Measurements from ENCODE around the gene NXT1. TPM values are rescaled to one million over a fixed set of nuclear protein-coding genes. Genes with fewer than 3 reads are reported as not detected.
A peak's percentile ranks its signal among the peaks of the same experiment; 100 is the strongest.

NXT1 gene
- total and polyA plus RNA-seq, 9 donors: 12.5 to 19.4 (median 14.0) TPM

DNA sequence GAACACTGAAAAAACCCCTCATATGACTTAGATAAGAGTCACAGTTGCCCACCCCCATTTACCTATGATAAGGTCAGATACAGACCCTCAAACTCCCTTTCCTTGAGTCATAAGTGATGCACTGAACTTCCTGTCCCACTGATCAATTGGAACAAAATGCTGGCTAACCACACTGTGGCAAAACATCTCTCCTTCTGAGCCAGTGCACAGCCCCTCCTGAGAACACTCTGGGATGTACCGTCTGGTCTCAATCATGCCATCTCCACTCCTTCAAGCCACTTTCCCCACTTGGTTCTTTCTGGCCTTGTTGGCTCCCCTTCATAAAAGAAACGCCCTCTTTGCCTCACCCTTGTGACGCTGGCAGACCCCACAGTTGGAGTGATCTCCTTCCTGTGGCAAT, 42.6 kb upstream of the NXT1 start:
- no peak overlapping the region for H3K27ac ChIP-seq (ENCODE audit: low read length)
- H3K36me3 ChIP-seq (ENCODE audit: control insufficient read depth, insufficient read depth, low read length): no peaks in the 10 kb centered on the region
- H3K4me1 ChIP-seq (ENCODE audit: control insufficient read depth, insufficient read depth, low read length): no peaks in the 10 kb centered on the region
- H3K9me3 ChIP-seq (replicated peaks; ENCODE audit: control insufficient read depth, low read depth, low read length): no peaks in the 10 kb centered on the region
- no peak for DNase-seq
- no peak overlapping the region for H3K4me3 ChIP-seq (ENCODE audit: low read length)
- H3K27me3 ChIP-seq (ENCODE audit: control insufficient read depth, insufficient read depth, low read length): no peaks in the 10 kb centered on the region
- WGBS (ENCODE audit: insufficient coverage): 76% methylated on average over 3 of the region's 3 CpGs

GRCh38 chr20:23308908-23309307, 41.7 kb upstream of the NXT1 start:
- H3K4me1 ChIP-seq (ENCODE audit: control insufficient read depth, insufficient read depth, low read length): no peaks in the 10 kb centered on the region
- WGBS (ENCODE audit: insufficient coverage): 68% methylated on average over 4 of the region's 4 CpGs
- DNase-seq: no peak
- H3K27me3 ChIP-seq (ENCODE audit: control insufficient read depth, insufficient read depth, low read length): no peaks in the 10 kb centered on the region
- no peak overlapping the region for H3K27ac ChIP-seq (ENCODE audit: low read length)
- H3K36me3 ChIP-seq (ENCODE audit: control insufficient read depth, insufficient read depth, low read length): no peaks in the 10 kb centered on the region
- no peaks in the 10 kb centered on the region for H3K9me3 ChIP-seq (replicated peaks; ENCODE audit: control insufficient read depth, low read depth, low read length)
- no peak overlapping the region for H3K4me3 ChIP-seq (ENCODE audit: low read length)

GRCh38 chr20:23309781-23310180, 40.8 kb upstream of the NXT1 start:
- H3K4me1 ChIP-seq (ENCODE audit: control insufficient read depth, insufficient read depth, low read length): peaks cover 2% of the 10 kb centered on the region
- H3K4me3 ChIP-seq (ENCODE audit: low read length): no peak overlapping the region
- no peaks in the 10 kb centered on the region for H3K9me3 ChIP-seq (replicated peaks; ENCODE audit: control insufficient read depth, low read depth, low read length)
- H3K36me3 ChIP-seq (ENCODE audit: control insufficient read depth, insufficient read depth, low read length): no peaks in the 10 kb centered on the region
- WGBS (ENCODE audit: insufficient coverage): 85% methylated on average over 8 of the region's 10 CpGs
- no peaks in the 10 kb centered on the region for H3K27me3 ChIP-seq (ENCODE audit: control insufficient read depth, insufficient read depth, low read length)
- DNase-seq: no peak
- no peak overlapping the region for H3K27ac ChIP-seq (ENCODE audit: low read length)

GRCh38 chr20:23311947-23312506, 38.6 kb upstream of the NXT1 start:
- DNase-seq: no peak
- Histone ChIP-seq H3K27me3 (ENCODE audit: control insufficient read depth, insufficient read depth, low read length) (no peaks in the 10 kb centered on the region), H3K4me1 (ENCODE audit: control insufficient read depth, insufficient read depth, low read length) (peaks cover 4% of the 10 kb centered on the region), H3K9me3 (replicated peaks; ENCODE audit: control insufficient read depth, low read depth, low read length) (no peaks in the 10 kb centered on the region), H3K4me3 (ENCODE audit: low read length) (no peak overlapping the region), H3K27ac (ENCODE audit: low read length) (no peak overlapping the region), H3K36me3 (ENCODE audit: control insufficient read depth, insufficient read depth, low read length) (no peaks in the 10 kb centered on the region)
- 51% methylated on average over 5 of the region's 7 CpGs for WGBS (ENCODE audit: insufficient coverage)

DNA sequence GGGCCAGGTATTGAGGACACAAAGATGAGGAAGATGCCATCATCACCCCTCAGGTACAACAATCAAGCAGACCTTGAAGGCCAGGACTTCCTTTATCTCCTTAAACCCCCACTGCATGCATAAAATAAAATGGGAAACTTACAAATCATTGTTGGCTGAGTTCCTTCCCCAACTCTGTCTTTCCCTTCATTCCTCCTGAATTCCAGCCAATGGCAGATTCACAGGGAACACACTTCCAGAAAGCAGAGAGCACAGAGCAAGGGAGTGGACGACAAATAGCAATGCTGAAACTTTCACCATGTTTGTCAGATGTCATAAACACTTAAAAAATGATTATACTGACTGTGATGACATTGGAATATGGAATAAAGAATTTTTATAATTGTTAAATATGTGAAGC, 37.3 kb upstream of the NXT1 start:
- Histone ChIP-seq H3K27me3 (ENCODE audit: control insufficient read depth, insufficient read depth, low read length) (no peaks in the 10 kb centered on the region), H3K4me1 (ENCODE audit: control insufficient read depth, insufficient read depth, low read length) (peaks cover 4% of the 10 kb centered on the region), H3K36me3 (ENCODE audit: control insufficient read depth, insufficient read depth, low read length) (no peaks in the 10 kb centered on the region), H3K4me3 (ENCODE audit: low read length) (no peak overlapping the region), H3K27ac (ENCODE audit: low read length) (no peak overlapping the region), H3K9me3 (replicated peaks; ENCODE audit: control insufficient read depth, low read depth, low read length) (no peaks in the 10 kb centered on the region)
- WGBS (ENCODE audit: insufficient coverage): no CpG with 5 or more reads among the region's 1 CpG
- peak; percentile 86 for DNase-seq

GRCh38 chr20:23314699-23315098, 35.9 kb upstream of the NXT1 start:
- DNase-seq: no peak
- H3K9me3 ChIP-seq (replicated peaks; ENCODE audit: control insufficient read depth, low read depth, low read length): no peaks in the 10 kb centered on the region
- 83% methylated on average over 2 of the region's 5 CpGs for whole genome bisulfite sequencing (ENCODE audit: insufficient coverage)
- H3K27me3 ChIP-seq (ENCODE audit: control insufficient read depth, insufficient read depth, low read length): no peaks in the 10 kb centered on the region
- no peak overlapping the region for H3K27ac ChIP-seq (ENCODE audit: low read length)
- peaks cover 4% of the 10 kb centered on the region for H3K4me1 ChIP-seq (ENCODE audit: control insufficient read depth, insufficient read depth, low read length)
- no peaks in the 10 kb centered on the region for H3K36me3 ChIP-seq (ENCODE audit: control insufficient read depth, insufficient read depth, low read length)
- H3K4me3 ChIP-seq (ENCODE audit: low read length): no peak overlapping the region

DNA sequence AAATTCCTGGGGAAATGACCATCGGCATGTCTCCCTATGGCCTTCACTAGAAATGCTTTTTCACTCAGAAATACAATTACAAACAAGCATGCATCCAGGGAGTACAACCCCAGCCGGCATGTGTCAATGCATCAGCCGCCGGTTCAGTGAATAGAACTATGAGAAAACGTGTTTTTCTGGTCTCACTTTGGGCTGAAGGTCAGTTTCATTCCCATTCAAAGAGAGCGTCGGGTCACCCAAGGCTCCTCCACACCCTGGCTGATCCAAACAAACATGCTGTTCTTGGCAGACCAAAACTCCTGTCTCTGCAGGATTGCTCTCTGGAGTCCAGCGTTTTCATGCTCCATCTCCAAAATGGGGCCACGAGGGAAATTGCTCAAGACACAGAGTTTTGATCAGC, 35.5 kb upstream of the NXT1 start:
- WGBS (ENCODE audit: insufficient coverage): 47% methylated on average over 8 of the region's 9 CpGs
- peaks cover 4% of the 10 kb centered on the region for H3K4me1 ChIP-seq (ENCODE audit: control insufficient read depth, insufficient read depth, low read length)
- no peak overlapping the region for H3K27ac ChIP-seq (ENCODE audit: low read length)
- H3K36me3 ChIP-seq (ENCODE audit: control insufficient read depth, insufficient read depth, low read length): no peaks in the 10 kb centered on the region
- H3K27me3 ChIP-seq (ENCODE audit: control insufficient read depth, insufficient read depth, low read length): no peaks in the 10 kb centered on the region
- no peak for DNase-seq
- no peaks in the 10 kb centered on the region for H3K9me3 ChIP-seq (replicated peaks; ENCODE audit: control insufficient read depth, low read depth, low read length)
- no peak overlapping the region for H3K4me3 ChIP-seq (ENCODE audit: low read length)

DNA sequence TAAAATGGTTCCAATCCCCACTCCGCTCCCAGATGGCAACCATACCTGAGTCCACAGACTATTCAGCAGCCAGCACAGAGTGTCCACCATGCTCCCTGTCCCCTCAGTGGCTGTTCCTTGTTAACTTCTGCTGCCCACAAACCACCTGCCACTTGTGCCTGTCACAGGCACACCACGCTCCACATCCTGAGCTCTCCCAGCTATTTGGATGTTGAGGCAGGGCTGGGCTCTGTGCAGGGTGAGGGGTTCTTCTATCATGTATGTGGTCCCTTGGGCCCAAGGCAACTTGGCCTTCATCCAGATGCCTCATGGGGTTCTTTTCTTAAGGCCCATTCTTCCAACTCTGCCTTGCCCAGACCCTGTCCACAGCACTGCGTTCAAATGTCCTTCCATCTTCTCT, 34.0 kb upstream of the NXT1 start:
- H3K4me3 ChIP-seq (ENCODE audit: low read length): no peak overlapping the region
- 94% methylated on average over 2 of the region's 3 CpGs for WGBS (ENCODE audit: insufficient coverage)
- peaks cover 5% of the 10 kb centered on the region for H3K9me3 ChIP-seq (replicated peaks; ENCODE audit: control insufficient read depth, low read depth, low read length)
- H3K27me3 ChIP-seq (ENCODE audit: control insufficient read depth, insufficient read depth, low read length): no peaks in the 10 kb centered on the region
- H3K36me3 ChIP-seq (ENCODE audit: control insufficient read depth, insufficient read depth, low read length): no peaks in the 10 kb centered on the region
- DNase-seq: no peak
- no peak overlapping the region for H3K27ac ChIP-seq (ENCODE audit: low read length)
- peaks cover 4% of the 10 kb centered on the region for H3K4me1 ChIP-seq (ENCODE audit: control insufficient read depth, insufficient read depth, low read length)

- no peaks in the 10 kb centered on the region for H3K36me3 ChIP-seq (ENCODE audit: control insufficient read depth, insufficient read depth, low read length)
- 90% methylated on average over 4 of the region's 5 CpGs for WGBS (ENCODE audit: insufficient coverage)
Observed at GRCh38 chr20:23317081-23317480, 33.5 kb upstream of the NXT1 start.

DNA sequence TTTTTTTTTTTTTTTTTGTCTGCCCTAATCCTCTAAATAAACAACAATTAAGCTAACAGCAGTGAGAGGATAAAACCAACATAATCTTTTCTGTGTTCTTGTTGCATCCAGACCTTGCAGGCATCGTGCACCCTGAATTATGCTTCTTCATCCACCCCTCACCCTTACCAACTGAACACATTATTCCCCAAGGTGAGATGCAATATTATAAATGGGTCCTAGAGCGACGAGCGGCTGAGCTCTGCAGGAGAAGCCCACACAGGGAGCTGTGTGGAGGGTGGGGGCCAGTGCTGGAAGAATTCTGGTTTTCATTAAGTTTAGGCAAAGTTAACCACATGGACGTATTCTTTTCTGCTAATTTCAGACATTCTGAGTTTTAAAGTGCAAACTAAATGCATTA, 32.2 kb upstream of the NXT1 start:
- DNase-seq: no peak
- Histone ChIP-seq H3K4me3 (ENCODE audit: low read length) (no peak overlapping the region), H3K27me3 (ENCODE audit: control insufficient read depth, insufficient read depth, low read length) (no peaks in the 10 kb centered on the region), H3K9me3 (replicated peaks; ENCODE audit: control insufficient read depth, low read depth, low read length) (peaks cover 5% of the 10 kb centered on the region), H3K4me1 (ENCODE audit: control insufficient read depth, insufficient read depth, low read length) (peaks cover 4% of the 10 kb centered on the region), H3K27ac (ENCODE audit: low read length) (no peak overlapping the region), H3K36me3 (ENCODE audit: control insufficient read depth, insufficient read depth, low read length) (no peaks in the 10 kb centered on the region)
- WGBS (ENCODE audit: insufficient coverage): 27% methylated on average over 2 of the region's 5 CpGs

More at GRCh38 chr20:23317081-23317480, 33.5 kb upstream of the NXT1 start:
- peaks cover 5% of the 10 kb centered on the region for H3K9me3 ChIP-seq (replicated peaks; ENCODE audit: control insufficient read depth, low read depth, low read length)
- H3K27ac ChIP-seq (ENCODE audit: low read length): no peak overlapping the region
- H3K4me1 ChIP-seq (ENCODE audit: control insufficient read depth, insufficient read depth, low read length): peaks cover 4% of the 10 kb centered on the region
- no peak overlapping the region for H3K4me3 ChIP-seq (ENCODE audit: low read length)
- no peaks in the 10 kb centered on the region for H3K27me3 ChIP-seq (ENCODE audit: control insufficient read depth, insufficient read depth, low read length)
- DNase-seq: peak; percentile 29

DNA sequence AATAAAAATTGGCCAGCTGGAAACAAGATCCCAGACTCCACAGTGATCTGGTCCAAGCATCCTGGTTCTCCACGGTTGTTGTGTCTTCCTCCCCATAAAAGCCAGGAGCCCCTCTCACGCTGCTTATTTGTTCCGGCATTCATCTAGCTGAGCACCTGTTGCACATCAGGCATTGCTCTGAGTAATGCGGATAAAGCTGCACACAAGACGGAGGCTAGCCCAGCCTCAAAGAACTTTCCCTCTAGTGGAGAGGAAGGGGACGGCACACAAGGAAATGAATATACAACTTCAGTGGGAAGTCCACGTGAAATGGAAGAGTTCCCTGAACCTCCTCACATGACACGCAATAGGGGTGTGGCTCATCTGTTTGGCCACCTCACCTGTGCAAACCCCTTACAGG, 30.3 kb upstream of the NXT1 start:
- Histone ChIP-seq H3K27ac (ENCODE audit: low read length) (no peak overlapping the region), H3K36me3 (ENCODE audit: control insufficient read depth, insufficient read depth, low read length) (no peaks in the 10 kb centered on the region), H3K9me3 (replicated peaks; ENCODE audit: control insufficient read depth, low read depth, low read length) (peaks cover 5% of the 10 kb centered on the region), H3K27me3 (ENCODE audit: control insufficient read depth, insufficient read depth, low read length) (no peaks in the 10 kb centered on the region), H3K4me3 (ENCODE audit: low read length) (no peak overlapping the region), H3K4me1 (ENCODE audit: control insufficient read depth, insufficient read depth, low read length) (peaks cover under 1% of the 10 kb centered on the region)
- 60% methylated on average over 4 of the region's 8 CpGs for WGBS (ENCODE audit: insufficient coverage)
- no peak for DNase-seq

Measured in muscle of leg (tissue), 11 donors.